ENCODE measurements around the gene ATP11A.

The ATP11A gene

DNA sequence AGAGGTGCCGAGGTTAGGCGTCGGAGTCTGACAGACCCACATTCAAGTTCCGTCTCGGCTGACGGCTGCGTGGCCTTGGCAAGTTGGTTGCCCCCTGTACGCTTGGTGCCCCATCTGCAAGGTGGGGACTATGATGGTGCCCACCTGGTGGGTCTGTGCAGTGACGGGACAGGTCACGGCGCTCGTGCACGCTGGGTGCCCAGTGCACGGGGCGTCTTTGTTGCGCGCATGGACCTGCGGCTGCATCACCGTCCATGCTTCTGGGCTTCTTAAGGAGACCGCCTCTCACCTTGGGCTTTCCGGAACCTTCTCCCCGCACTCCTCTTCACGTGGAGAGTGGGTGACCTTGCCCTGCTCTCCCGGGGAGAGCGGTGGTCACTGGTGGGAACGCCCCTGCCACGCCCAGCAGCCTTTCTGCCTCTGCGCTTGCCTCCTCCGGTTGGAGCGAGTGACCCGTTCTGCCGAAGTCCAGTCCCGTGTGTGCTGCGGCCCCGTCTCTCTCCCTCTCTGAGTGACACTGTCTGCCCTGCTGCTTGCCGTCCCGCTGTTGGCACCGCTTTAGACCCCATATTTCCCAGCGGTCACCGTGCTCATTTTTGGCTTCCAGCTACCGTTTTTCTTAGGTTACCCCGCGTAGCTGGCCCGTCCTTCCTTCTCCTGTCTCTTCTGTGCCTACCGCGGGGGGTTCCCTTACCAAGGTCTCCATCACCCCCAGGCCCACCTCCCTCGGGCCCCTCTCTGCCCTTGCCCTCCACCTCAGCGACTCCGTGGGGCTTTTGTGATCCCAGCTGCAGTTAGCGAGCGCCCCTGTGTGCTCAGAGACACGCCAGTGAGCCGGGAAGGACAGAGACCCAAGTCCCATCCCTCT, 6.4 kb downstream of the ATP11A start:
- Histone ChIP-seq H3K27ac (ENCODE audit: low read length) (no peak overlapping the region), H3K27me3 (ENCODE audit: control insufficient read depth, insufficient read depth, low read length) (peaks cover 18% of the 10 kb centered on the region), H3K36me3 (ENCODE audit: control insufficient read depth, low read depth, low read length) (no peaks in the 10 kb centered on the region), H3K4me3 (ENCODE audit: low read length) (no peak overlapping the region), H3K9me3 (ENCODE audit: control insufficient read depth, low read depth, low read length) (no peaks in the 10 kb centered on the region), H3K4me1 (ENCODE audit: control insufficient read depth, low read depth, low read length) (peaks cover 18% of the 10 kb centered on the region), H3K9ac (ENCODE audit: low read length) (no peak overlapping the region)

DNA sequence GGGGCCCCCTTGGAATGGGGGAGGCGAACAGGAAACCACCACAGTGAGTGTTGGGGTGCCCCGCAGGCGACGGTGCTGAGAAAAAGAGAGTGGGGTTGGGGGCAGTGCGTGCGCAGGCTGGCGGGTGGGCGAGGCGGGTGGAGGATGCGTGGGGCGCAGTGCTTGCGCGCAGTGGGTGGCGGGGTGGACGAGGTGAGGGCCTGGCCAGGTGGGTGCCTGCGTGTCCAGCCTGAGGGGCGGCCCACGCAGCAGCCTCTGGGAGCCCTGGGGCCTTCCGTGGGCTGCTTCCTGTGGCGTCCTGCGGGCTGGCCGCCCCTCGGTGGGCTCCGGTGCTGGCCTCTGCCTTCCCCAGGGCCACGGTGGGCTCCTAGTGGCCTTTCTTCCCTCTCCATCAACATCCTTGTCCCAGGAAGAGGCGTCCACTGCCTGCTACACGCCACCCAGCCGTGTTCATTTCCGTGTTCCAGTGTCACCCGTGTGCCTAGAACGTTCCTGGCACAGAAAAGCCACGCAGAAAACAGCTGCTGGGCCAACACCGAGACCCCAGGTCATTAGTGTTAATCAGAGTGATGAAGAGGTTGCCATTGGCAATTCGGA, 7.1 kb downstream of the ATP11A start:
- H3K9me3 ChIP-seq (ENCODE audit: control insufficient read depth, low read depth, low read length), result no peaks in the 10 kb centered on the region
- peaks cover 13% of the 10 kb centered on the region for H3K4me1 ChIP-seq (ENCODE audit: control insufficient read depth, low read depth, low read length)

DNA sequence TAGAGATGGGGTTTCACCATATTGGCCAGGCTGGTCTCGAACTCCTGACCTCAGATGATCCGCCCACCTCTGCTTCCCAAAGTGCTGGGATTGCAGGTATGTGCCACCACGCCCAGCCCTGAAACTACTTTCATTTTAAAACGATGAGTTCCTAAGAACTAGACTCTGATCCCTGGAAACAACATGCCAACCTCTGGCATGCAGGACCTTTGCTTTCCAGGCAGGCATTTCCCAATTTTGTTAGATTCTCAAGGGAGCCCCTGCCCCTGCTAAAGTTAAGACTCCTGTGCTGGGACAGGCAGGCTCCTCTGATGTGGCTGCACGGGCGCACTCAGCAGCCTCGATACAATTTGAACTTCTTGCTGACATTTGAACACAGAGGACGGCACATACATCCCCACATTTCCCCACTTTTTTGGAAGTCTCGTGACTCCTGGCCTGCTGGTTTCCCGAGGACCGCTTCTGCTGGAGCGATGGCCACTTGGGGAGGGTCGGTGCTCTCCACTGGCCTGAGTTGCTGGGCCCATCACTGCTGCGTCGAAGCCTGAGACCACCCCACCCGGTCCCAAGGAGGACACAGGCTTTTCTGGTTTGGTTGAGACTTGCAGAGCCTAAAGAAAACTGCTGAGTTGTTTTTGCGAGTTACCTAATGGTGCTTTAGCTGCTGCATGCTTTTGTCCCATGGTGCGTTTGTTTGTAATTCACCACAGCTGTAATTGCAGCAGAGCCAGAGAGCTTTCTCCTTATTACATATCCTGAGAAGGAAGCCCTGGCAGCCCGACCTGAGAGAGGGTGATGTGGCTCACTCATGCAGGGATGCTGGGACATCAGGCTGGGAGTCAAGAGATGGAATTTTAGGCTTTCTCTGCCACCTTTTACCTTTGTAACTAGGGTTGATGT, 8.2 kb downstream of the ATP11A start:
- H3K4me1 ChIP-seq (ENCODE audit: control insufficient read depth, low read depth, low read length), result peaks cover 12% of the 10 kb centered on the region
- no peak overlapping the region for H3K27ac ChIP-seq (ENCODE audit: low read length)
- no peaks in the 10 kb centered on the region for H3K9me3 ChIP-seq (ENCODE audit: control insufficient read depth, low read depth, low read length)
- no peaks in the 10 kb centered on the region for H3K36me3 ChIP-seq (ENCODE audit: control insufficient read depth, low read depth, low read length)
- peaks cover under 1% of the 10 kb centered on the region for H3K27me3 ChIP-seq (ENCODE audit: control insufficient read depth, insufficient read depth, low read length)
- no peak overlapping the region for H3K4me3 ChIP-seq (ENCODE audit: low read length)
- H3K9ac ChIP-seq (ENCODE audit: low read length), result no peak overlapping the region

More for the DNA sequence above, 7.1 kb downstream of the ATP11A start:
- Histone ChIP-seq H3K4me3 (ENCODE audit: low read length) (no peak overlapping the region), H3K36me3 (ENCODE audit: control insufficient read depth, low read depth, low read length) (no peaks in the 10 kb centered on the region), H3K27ac (ENCODE audit: low read length) (no peak overlapping the region), H3K9ac (ENCODE audit: low read length) (no peak overlapping the region), H3K27me3 (ENCODE audit: control insufficient read depth, insufficient read depth, low read length) (peaks cover 11% of the 10 kb centered on the region)

DNA sequence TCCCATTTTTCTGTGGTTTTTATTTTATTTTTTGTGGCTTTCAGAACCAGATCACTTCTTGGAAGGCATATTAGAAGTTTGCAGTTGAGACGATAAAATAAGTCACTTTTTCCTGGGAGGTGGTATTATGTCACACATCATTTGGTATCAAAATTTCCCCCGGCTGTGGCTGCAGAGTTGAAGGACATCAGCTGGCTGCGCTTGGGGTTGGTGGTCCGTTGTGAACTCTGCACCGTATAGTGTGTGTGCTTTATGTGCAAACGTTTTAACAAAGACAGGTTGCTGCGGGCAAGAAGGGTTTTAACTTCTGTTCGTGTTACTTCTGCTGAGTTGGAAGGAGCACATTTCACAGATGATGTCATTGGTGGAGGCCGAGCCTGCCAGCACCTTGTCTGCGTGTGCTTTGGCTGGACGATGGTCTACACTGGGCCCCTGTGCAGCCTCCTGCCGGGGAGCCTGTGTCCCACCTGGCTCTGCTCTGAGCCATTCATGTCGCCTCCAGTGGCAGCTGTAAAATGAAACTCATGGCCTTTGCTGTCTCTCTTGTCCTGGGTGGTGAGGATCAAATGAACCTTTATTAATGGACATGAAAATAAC, 9.6 kb downstream of the ATP11A start:
- Histone ChIP-seq H3K4me1 (ENCODE audit: control insufficient read depth, low read depth, low read length) (peaks cover 21% of the 10 kb centered on the region), H3K27ac (ENCODE audit: low read length) (no peak overlapping the region), H3K9me3 (ENCODE audit: control insufficient read depth, low read depth, low read length) (no peaks in the 10 kb centered on the region), H3K27me3 (ENCODE audit: control insufficient read depth, insufficient read depth, low read length) (no peaks in the 10 kb centered on the region), H3K9ac (ENCODE audit: low read length) (no peak overlapping the region), H3K4me3 (ENCODE audit: low read length) (no peak overlapping the region), H3K36me3 (ENCODE audit: control insufficient read depth, low read depth, low read length) (no peaks in the 10 kb centered on the region)

DNA sequence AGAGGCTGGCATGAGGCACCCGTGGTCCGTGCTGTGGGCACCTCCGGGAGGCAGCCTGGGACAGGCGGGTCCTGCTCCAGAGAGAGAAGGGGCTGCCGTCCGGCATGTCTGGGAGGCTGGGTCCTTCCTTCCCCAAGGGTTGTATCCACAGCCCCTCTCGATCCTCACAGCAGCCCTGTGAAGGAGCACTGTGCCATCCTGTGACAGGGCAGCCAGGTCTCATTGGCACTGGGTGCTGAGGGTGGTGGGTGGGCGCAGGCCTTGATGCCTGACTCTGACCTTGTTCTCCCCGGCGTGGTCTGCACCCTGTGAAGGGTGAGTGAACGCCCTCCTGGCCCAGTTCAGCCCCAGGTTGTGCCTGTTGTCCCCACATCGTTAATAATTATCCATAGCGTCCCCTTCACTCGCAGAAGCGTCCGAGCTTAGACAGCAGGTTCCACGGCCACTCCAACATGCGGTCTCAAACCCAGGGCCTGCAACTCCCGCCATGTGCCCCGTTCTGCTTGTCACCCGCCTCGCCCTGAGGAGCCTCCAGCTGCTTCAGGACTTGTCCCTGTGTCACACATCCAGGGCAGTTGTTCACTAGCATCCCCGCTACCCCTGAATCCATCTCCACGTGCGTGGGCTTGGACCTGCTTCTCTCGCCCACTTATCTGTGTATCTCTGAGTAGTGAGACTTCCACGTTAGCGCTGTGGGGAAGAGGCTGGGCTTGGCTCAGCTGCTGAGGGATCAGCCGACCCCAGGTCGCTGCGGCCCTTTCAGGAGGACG, 10.6 kb downstream of the ATP11A start:
- Histone ChIP-seq H3K27me3 (ENCODE audit: control insufficient read depth, insufficient read depth, low read length) (no peaks in the 10 kb centered on the region), H3K9ac (ENCODE audit: low read length) (no peak overlapping the region), H3K36me3 (ENCODE audit: control insufficient read depth, low read depth, low read length) (no peaks in the 10 kb centered on the region), H3K4me3 (ENCODE audit: low read length) (no peak overlapping the region), H3K27ac (ENCODE audit: low read length) (no peak overlapping the region), H3K9me3 (ENCODE audit: control insufficient read depth, low read depth, low read length) (no peaks in the 10 kb centered on the region), H3K4me1 (ENCODE audit: control insufficient read depth, low read depth, low read length) (peaks cover 31% of the 10 kb centered on the region)

DNA sequence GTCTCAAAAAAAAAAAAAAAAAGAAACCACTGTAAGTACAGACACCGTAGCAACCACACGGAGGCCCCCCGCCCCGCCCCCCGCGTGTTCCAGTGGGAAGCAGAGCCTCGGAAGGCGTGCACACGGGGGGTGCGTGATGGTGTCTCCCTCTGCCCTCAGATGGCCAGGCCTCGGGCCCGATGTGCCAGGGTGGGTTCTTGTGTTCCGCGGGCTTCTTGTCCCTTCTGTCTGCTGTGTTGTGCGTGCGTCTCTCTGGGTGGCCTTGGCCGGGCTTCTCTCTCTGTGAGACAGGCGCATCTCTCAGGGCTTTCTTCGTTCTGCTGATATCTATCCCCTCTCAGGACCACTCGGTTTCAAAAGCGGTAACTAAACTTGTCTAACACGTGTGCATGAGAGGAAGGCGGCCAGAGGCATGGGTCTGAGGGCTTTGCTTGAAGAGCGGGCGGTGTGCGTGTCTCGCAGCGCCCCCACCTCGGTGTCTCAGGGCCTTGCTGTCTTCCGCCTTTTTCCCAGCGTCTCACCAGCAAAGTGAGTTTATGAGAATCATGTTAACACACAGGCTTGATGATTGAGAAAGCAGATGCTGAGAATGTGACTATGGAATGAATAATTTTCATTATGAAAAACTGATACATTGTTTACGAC, 12.6 kb downstream of the ATP11A start:
- Histone ChIP-seq H3K9me3 (ENCODE audit: control insufficient read depth, low read depth, low read length) (no peaks in the 10 kb centered on the region), H3K36me3 (ENCODE audit: control insufficient read depth, low read depth, low read length) (no peaks in the 10 kb centered on the region), H3K4me1 (ENCODE audit: control insufficient read depth, low read depth, low read length) (peaks cover 33% of the 10 kb centered on the region), H3K4me3 (ENCODE audit: low read length) (no peak overlapping the region), H3K9ac (ENCODE audit: low read length) (no peak overlapping the region), H3K27me3 (ENCODE audit: control insufficient read depth, insufficient read depth, low read length) (no peaks in the 10 kb centered on the region), H3K27ac (ENCODE audit: low read length) (no peak overlapping the region)

DNA sequence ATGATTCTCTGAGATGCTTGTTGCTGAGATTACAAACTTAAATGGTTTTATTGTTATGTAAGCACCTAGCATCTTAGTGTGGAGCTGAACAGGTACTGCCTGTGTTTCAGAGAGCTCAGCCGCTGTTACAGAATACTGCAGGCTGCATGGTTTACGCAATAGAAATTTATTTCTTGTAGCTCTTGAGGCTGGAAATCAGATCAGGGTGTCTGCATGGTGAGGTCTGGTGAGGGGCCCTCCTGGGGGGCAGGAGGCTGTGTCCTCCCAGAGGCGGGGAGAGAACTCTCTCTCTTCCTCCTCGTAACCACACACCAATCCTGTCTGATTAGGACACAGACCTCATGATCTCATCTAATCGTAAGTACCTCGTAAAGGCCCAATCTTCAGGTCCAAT, 13.1 kb downstream of the ATP11A start:
- no peak overlapping the region for H3K9ac ChIP-seq (ENCODE audit: low read length)
- H3K9me3 ChIP-seq (ENCODE audit: control insufficient read depth, low read depth, low read length), result no peaks in the 10 kb centered on the region
- no peak overlapping the region for H3K27ac ChIP-seq (ENCODE audit: low read length)
- no peaks in the 10 kb centered on the region for H3K36me3 ChIP-seq (ENCODE audit: control insufficient read depth, low read depth, low read length)
- no peak overlapping the region for H3K4me3 ChIP-seq (ENCODE audit: low read length)
- no peaks in the 10 kb centered on the region for H3K27me3 ChIP-seq (ENCODE audit: control insufficient read depth, insufficient read depth, low read length)
- peaks cover 33% of the 10 kb centered on the region for H3K4me1 ChIP-seq (ENCODE audit: control insufficient read depth, low read depth, low read length)

DNA sequence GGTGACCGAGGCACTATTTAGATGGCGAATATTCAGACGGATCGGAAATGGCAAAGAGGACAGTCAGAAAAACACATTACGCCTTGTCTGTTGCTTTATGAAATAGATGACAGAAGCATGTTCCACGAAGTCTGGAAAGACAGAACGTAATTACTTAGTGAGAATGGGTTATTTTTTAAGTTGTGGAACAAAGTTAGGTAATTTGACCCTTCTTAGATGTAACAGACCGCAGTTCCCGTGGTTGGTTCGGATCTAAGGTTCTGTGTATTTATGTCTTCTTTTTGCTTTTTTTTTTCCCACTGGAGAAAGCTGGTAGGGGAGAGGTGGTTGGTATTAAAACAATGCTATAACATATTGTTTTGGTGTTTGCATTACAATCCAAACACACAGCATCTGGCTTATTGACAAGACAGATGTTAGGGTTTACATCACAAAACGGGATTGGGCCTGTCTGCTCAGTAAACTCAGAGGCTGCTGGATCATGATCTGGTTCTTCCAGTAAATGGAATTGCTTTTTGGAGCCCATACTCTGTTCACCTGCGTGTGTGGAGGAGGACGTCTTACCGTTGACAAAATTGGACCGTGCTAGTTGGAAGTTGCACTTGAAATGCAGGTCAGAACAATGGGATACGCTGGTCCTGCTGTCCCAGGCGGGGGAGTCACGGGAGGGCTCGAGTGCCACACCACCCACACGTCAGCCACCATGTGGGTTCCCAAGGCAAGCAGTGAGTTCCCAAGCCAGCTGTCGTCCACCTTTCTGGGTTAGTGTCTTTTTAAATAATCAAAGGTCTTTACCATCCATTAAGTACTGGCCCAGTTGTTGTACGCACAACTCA, 13.8 kb downstream of the ATP11A start:
- Histone ChIP-seq H3K9ac (ENCODE audit: low read length) (no peak overlapping the region), H3K27ac (ENCODE audit: low read length) (no peak overlapping the region), H3K4me1 (ENCODE audit: control insufficient read depth, low read depth, low read length) (peaks cover 33% of the 10 kb centered on the region), H3K9me3 (ENCODE audit: control insufficient read depth, low read depth, low read length) (no peaks in the 10 kb centered on the region), H3K4me3 (ENCODE audit: low read length) (no peak overlapping the region), H3K36me3 (ENCODE audit: control insufficient read depth, low read depth, low read length) (no peaks in the 10 kb centered on the region), H3K27me3 (ENCODE audit: control insufficient read depth, insufficient read depth, low read length) (no peaks in the 10 kb centered on the region)

DNA sequence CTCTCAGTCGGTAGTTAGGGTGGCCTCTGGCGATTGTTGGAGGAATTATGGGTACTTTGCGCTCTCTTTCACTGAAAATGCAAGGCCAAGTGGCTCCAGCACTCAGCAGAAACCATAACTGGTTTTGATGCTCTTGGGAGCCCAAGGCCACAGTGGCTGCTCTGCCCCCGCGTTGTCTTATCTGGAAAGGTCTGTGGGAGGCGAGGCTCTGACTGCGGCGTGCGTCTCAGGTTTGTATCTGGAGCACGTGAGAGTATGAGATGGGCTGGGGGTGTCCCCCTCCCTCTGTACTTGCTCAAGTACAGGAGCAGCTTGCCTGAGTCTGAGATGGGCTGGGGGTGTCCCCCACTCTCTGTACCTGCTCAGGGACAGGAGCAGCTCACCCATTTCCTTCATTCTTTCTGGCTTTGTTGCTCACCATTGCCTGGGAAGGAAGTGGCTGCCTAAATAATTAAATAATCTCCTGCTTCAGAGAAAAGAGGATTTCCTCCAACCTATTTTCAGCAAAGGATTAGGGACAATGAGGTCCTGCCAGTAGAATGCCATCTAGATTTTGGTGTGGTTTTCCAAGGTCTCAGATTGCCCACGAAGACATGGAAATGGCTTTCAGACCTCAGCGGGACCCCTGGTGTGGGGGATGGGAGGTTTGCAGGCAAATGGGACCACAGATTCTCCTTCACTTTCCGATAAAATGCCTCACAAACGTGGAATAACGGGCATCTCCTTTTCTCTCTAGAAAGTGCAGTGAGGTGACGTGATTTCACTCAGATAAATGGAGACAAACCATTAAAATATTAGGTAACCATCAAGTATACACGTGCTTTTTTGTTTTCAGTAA, 14.7 kb downstream of the ATP11A start:
- Histone ChIP-seq H3K36me3 (ENCODE audit: control insufficient read depth, low read depth, low read length) (no peaks in the 10 kb centered on the region), H3K27ac (ENCODE audit: low read length) (no peak overlapping the region), H3K4me1 (ENCODE audit: control insufficient read depth, low read depth, low read length) (peaks cover 33% of the 10 kb centered on the region), H3K27me3 (ENCODE audit: control insufficient read depth, insufficient read depth, low read length) (no peaks in the 10 kb centered on the region), H3K9ac (ENCODE audit: low read length) (no peak overlapping the region), H3K4me3 (ENCODE audit: low read length) (no peak overlapping the region), H3K9me3 (ENCODE audit: control insufficient read depth, low read depth, low read length) (no peaks in the 10 kb centered on the region)
